Chondrocyte (in vitro differentiated cells): ENCODE measurements around the gene RELB. TPM values are rescaled to one million over a fixed set of nuclear protein-coding genes. Genes with fewer than 3 reads are reported as not detected.

Source experiments
- DNase-seq: peaks from one replicate; pipeline ENCODE4 v3.0.0; 2021; ENCODE audit warnings: mixed read lengths, low spot score
- H3K27ac Mint-ChIP-seq: one replicate; pipeline ENCODE4 v1.8.0; 2021; ENCODE audit warnings: mild to moderate bottlenecking, moderate library complexity, mixed read lengths; ENCODE audit not compliant: unreplicated experiment
- H3K27me3 Mint-ChIP-seq: 2 replicates; pipeline ENCODE4 v1.8.0; 2021; ENCODE audit warnings: low read depth, mixed read lengths
- H3K36me3 Mint-ChIP-seq: 2 replicates; pipeline ENCODE4 v1.8.0; 2021; ENCODE audit warnings: low read depth, mixed read lengths
- H3K4me1 Mint-ChIP-seq: 2 replicates; pipeline ENCODE4 v1.8.0; 2021; ENCODE audit warnings: low read depth, mild to moderate bottlenecking, mixed read lengths
- H3K4me3 Mint-ChIP-seq: one replicate; pipeline ENCODE4 v1.8.0; 2021; ENCODE audit warnings: mild to moderate bottlenecking, moderate library complexity, mixed read lengths; ENCODE audit not compliant: unreplicated experiment
- H3K9me3 Mint-ChIP-seq: 2 replicates; pipeline ENCODE4 v1.8.0; 2021; ENCODE audit warnings: low read depth, mixed read lengths
- total RNA-seq: library from RNA; stranded (reverse); gene quantifications from 3 replicates; pipeline ENCODE4 v1.2.1, GENCODE V29; 2021
- TF ChIP-seq, protein P1 (sequence below): fragments of 200-600 bp; sonication (generic); IDR thresholded peaks from 2 replicates; pipeline ENCODE4 v1.5.0; 2021; ENCODE audit warnings: antibody characterized with exemption, mild to moderate bottlenecking, moderate library complexity

Gene RELB
- total RNA-seq, 1 donor from 2014 or later, result 11.0 TPM

DNA sequence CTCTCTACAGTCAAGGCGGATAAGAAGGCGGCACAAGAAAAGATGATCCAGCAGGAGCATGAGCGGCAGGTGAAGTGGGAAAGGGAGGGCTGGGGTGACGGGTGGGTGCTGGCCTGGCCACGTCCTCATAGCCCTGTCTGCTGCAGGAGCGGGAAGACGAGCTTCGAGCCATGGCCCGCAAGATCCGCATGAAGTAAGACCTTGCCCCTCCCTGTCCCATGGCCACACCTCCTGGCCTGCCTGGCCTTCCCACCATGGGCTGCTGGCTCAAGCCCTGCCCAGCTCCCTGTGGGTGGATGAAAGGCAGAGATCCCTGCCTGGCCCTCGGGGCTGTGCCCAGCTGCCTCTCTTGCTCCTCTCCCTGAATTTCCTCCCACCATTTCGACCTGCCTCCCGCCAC lies 67.8 kb downstream of the RELB start:
- H3K4me1 Mint-ChIP-seq, result no peaks in the 10 kb centered on the region
- DNase-seq, result no peak
- H3K36me3 Mint-ChIP-seq, result peaks cover 17% of the 10 kb centered on the region
- no peaks in the 10 kb centered on the region for H3K9me3 Mint-ChIP-seq
- no peak overlapping the region for H3K27ac Mint-ChIP-seq
- no peak overlapping the region for H3K4me3 Mint-ChIP-seq
- H3K27me3 Mint-ChIP-seq, result no peaks in the 10 kb centered on the region
- TF ChIP-seq, protein P1, sequence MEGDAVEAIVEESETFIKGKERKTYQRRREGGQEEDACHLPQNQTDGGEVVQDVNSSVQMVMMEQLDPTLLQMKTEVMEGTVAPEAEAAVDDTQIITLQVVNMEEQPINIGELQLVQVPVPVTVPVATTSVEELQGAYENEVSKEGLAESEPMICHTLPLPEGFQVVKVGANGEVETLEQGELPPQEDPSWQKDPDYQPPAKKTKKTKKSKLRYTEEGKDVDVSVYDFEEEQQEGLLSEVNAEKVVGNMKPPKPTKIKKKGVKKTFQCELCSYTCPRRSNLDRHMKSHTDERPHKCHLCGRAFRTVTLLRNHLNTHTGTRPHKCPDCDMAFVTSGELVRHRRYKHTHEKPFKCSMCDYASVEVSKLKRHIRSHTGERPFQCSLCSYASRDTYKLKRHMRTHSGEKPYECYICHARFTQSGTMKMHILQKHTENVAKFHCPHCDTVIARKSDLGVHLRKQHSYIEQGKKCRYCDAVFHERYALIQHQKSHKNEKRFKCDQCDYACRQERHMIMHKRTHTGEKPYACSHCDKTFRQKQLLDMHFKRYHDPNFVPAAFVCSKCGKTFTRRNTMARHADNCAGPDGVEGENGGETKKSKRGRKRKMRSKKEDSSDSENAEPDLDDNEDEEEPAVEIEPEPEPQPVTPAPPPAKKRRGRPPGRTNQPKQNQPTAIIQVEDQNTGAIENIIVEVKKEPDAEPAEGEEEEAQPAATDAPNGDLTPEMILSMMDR, result no peak

DNA sequence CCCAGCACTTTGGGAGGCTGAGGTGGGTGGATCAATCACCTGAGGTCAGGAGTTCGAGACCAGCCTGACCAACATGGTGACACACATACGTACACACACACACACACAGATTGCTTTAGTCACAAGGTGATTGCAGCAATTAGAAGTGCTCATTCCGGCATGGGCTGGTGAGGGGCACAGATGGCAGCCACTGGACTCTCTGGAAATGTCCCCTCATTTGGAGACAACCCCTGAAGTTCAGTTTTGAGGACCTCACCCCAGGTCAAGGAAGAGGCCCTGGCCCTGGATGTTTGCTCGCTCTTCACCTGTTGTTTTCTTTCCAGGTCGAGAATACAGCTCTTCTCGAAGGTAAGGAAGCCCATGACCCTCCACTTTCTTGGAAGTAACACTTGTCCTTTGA lies 69.0 kb downstream of the RELB start:
- H3K27me3 Mint-ChIP-seq, result no peaks in the 10 kb centered on the region
- no peak overlapping the region for H3K4me3 Mint-ChIP-seq
- TF ChIP-seq, protein P1, result no peak
- H3K27ac Mint-ChIP-seq, result no peak overlapping the region
- no peaks in the 10 kb centered on the region for H3K9me3 Mint-ChIP-seq
- no peak for DNase-seq
- H3K36me3 Mint-ChIP-seq, result peaks cover 17% of the 10 kb centered on the region
- no peaks in the 10 kb centered on the region for H3K4me1 Mint-ChIP-seq

DNA sequence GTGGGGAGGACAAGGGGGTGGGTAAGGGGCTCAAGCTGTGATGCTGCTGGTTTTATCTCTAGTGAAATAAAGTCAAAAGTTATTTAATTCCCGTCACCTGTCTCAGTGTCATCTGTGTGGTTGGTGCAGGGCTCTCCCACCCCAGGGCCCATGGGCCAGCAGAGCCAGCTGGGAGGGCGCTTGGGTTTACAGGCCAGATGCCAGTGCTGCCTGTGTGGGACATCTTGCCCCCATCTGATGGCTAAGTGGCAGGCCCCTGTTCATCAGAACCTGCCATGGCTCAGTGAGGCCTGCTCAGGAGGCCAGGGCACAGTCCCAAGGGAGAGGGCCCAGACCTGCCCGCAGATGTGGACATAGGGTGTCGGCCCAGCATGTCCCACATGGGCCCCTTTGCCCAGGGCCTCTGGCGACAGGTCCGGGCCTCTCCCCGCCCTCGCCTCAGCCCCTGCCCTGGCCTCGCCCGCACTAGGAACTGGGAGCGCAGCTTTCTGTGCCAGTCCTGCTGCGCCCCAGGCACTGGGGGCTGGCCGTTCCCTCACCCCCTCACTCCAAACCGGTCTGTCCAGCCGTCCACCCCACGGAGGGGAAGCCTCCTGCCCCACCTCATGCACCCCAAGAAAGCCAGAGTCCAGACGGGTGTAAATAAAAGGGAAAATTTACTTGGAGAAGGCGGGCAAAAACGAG lies 69.7 kb downstream of the RELB start:
- DNase-seq, result no peak
- TF ChIP-seq, protein P1, result no peak
- Mint-ChIP-seq H3K4me3 (no peak overlapping the region), H3K27me3 (no peaks in the 10 kb centered on the region), H3K9me3 (no peaks in the 10 kb centered on the region), H3K27ac (no peak overlapping the region), H3K36me3 (peaks cover 17% of the 10 kb centered on the region), H3K4me1 (no peaks in the 10 kb centered on the region)

DNA sequence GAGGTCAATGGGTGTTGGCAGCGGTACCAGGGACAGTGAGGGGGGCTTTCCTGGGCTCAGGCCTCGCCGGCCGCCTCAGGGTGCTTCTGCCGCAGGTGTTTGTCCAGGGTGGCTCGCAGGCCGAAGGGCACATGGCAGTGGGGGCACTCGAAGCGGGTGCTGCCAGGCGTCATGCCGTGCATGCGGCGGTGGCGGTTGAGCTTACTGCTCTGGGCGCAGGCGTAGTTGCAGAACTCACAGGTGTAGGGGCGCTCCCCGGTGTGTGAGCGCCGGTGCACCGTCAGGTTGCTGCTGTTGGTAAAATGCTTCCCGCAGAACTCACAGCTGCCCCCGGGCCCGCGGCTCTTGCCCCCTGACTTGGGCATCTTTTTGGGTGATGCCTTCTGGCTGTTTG lies 70.3 kb downstream of the RELB start:
- Mint-ChIP-seq H3K4me1 (peaks cover 2% of the 10 kb centered on the region), H3K36me3 (peaks cover 17% of the 10 kb centered on the region), H3K27ac (no peak overlapping the region), H3K27me3 (no peaks in the 10 kb centered on the region), H3K4me3 (no peak overlapping the region), H3K9me3 (no peaks in the 10 kb centered on the region)
- no peak for DNase-seq
- TF ChIP-seq, protein P1, result no peak

DNA sequence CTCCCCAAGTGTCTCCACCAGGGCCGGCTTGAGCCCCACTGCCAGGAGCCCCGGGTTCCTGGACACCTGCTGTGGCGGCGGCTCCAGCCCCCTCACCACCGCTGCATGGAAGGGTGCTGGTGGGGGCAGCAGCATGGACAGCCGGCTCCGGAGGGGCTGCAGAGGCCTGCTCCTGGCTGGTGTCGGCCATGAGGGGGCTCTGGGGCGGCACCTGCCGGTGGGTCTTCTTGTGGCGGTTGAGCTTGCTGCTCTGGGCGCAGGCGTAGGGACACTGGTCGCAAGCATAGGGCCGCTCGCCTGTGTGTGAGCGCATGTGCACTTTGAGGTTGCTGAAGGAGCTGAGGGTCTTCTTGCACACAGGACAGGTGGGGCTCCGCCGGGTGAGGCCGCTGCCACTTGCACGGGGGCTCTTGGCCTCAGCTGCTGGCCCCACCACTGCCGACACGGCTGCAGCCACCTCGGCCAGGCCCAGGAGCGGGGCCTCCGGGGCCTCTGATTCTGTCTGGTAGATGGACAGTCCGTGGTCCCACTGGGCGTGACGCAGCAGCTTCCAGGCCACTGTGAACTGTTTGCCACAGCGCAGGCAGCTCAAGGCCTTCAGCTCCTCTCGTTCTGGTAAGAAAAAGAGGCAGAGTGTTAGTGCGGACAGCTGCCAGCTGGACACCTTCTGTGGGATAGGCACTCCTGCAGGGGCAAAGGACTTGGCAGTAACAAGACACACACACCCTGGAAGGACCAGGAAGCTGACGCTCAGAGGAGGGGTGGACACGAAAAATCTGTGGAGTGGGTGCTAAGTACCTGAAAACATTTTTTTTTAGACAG lies 70.9 kb downstream of the RELB start:
- no peak overlapping the region for H3K4me3 Mint-ChIP-seq
- TF ChIP-seq, protein P1, result no peak
- H3K9me3 Mint-ChIP-seq, result no peaks in the 10 kb centered on the region
- no peaks in the 10 kb centered on the region for H3K27me3 Mint-ChIP-seq
- H3K36me3 Mint-ChIP-seq, result peaks cover 16% of the 10 kb centered on the region
- H3K4me1 Mint-ChIP-seq, result peaks cover 8% of the 10 kb centered on the region
- DNase-seq, result no peak
- no peak overlapping the region for H3K27ac Mint-ChIP-seq
